ENCODE measurements around the gene TSPAN14.

GRCh38 chr10:80544316-80544953, 90.3 kb downstream of the TSPAN14 start:
- TF ChIP-seq CTCF (conservative IDR thresholded peaks at IDR 0.05; ENCODE audit: low read depth in 2 of 2) (no peak), EZH2 (IDR thresholded peaks at IDR 0.05; ENCODE audit: low read depth, unreplicated experiment) (no peak), REST (IDR thresholded peaks at IDR 0.05; ENCODE audit: unreplicated experiment) (no peak), ZNF462 (CRISPR knock-in tag; IDR thresholded peaks at IDR 0.05) (no peak), POLR2AphosphoS5 (IDR thresholded peaks at IDR 0.05; ENCODE audit: low read depth) (no peak), EZH2phosphoT487 (IDR thresholded peaks at IDR 0.05; ENCODE audit: unreplicated experiment) (no peak), CREB1 (CRISPR knock-in tag; IDR thresholded peaks at IDR 0.05; ENCODE audit: low read depth) (no peak)

All from GM23338 (cell line).